Hepatocyte (in vitro differentiated cells): Measurements from ENCODE around the gene MARK3.

ENCODE experiments used
- EZH2phosphoT487 ChIP-seq: fragments of 200-600 bp; sonication (generic); IDR thresholded peaks from one replicate; pipeline ENCODE4 v1.6.1; 2018; ENCODE audit warnings: antibody characterized with exemption, mild to moderate bottlenecking, low read depth, moderate library complexity; ENCODE audit not compliant: unreplicated experiment, severe bottlenecking
- TF ChIP-seq, protein P1 (sequence below): fragments of 200-600 bp; sonication (generic); IDR thresholded peaks from 2 replicates; pipeline ENCODE4 v1.5.1; 2016; ENCODE audit warnings: antibody characterized with exemption, mild to moderate bottlenecking; ENCODE audit not compliant: poor library complexity

DNA sequence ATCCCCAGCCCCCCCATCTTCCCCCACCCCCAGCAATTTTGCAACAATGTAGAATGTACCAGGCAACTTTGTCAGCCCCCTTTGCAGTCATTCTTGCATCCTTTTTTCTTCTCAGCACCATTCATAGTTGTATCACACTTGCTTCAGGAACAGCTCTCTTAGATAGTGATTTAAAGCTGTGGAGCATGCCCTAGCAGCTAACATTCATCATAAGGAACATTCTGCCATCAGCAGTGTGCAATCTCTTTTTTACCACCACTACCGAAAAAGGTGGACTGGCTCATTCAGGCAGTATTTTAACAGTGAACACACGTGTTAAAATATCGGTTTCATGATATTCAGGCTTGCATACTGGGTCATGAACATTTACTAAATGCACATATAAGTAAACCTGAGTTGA is 45.1 kb downstream of the MARK3 start:
- TF ChIP-seq, protein P1, sequence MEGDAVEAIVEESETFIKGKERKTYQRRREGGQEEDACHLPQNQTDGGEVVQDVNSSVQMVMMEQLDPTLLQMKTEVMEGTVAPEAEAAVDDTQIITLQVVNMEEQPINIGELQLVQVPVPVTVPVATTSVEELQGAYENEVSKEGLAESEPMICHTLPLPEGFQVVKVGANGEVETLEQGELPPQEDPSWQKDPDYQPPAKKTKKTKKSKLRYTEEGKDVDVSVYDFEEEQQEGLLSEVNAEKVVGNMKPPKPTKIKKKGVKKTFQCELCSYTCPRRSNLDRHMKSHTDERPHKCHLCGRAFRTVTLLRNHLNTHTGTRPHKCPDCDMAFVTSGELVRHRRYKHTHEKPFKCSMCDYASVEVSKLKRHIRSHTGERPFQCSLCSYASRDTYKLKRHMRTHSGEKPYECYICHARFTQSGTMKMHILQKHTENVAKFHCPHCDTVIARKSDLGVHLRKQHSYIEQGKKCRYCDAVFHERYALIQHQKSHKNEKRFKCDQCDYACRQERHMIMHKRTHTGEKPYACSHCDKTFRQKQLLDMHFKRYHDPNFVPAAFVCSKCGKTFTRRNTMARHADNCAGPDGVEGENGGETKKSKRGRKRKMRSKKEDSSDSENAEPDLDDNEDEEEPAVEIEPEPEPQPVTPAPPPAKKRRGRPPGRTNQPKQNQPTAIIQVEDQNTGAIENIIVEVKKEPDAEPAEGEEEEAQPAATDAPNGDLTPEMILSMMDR: no peak
- TF ChIP-seq EZH2phosphoT487: no peak
